ENCODE results near the gene MREG.

MREG gene

GRCh38 chr2:215970425-215970824, 42.9 kb downstream of the MREG start:
- no peak overlapping the region for H3K4me3 ChIP-seq (ENCODE audit: low read depth, low read length)
- H2BK120ac ChIP-seq (ENCODE audit: insufficient read depth, low read length, poor library complexity): no peak overlapping the region
- H3K9me3 ChIP-seq (ENCODE audit: insufficient read depth, low read depth, low read length): no peaks in the 10 kb centered on the region
- no peaks in the 10 kb centered on the region for H3K36me3 ChIP-seq (ENCODE audit: control insufficient read depth in 1 of 2, insufficient read depth in 2 of 2, low read length in 2 of 2)
- no peak overlapping the region for H4K8ac ChIP-seq (ENCODE audit: low read depth, low read length)
- H3K4me1 ChIP-seq (ENCODE audit: control insufficient read depth in 1 of 2, insufficient read depth in 2 of 2, low read length in 2 of 2): peaks cover 12% of the 10 kb centered on the region in 2 experiments
- no peak overlapping the region for H2AK5ac ChIP-seq (ENCODE audit: low read length)
- H3K9ac ChIP-seq (ENCODE audit: low read length): no peak overlapping the region
- H4K91ac ChIP-seq (ENCODE audit: low read depth, low read length): no peak overlapping the region
- no peak overlapping the region for H2BK5ac ChIP-seq (ENCODE audit: low read depth, low read length, poor library complexity)
- no peak overlapping the region for H3K27ac ChIP-seq (ENCODE audit: low read depth, low read length)
- peaks cover 2% of the 10 kb centered on the region for H3K79me2 ChIP-seq (ENCODE audit: control insufficient read depth, insufficient read depth, low read length, poor library complexity)
- H3K4me2 ChIP-seq (ENCODE audit: low read length): no peak overlapping the region
- H3K27me3 ChIP-seq (ENCODE audit: insufficient read depth, low read length): no peaks in the 10 kb centered on the region
- no peak overlapping the region for H2BK12ac ChIP-seq (ENCODE audit: low read length)
- H3K23ac ChIP-seq (ENCODE audit: low read length): no peak overlapping the region
- H3K79me1 ChIP-seq (ENCODE audit: low read length): peaks cover 2% of the 10 kb centered on the region
- no peak for DNase-seq
- no peak overlapping the region for H3K14ac ChIP-seq (ENCODE audit: low read length)
- H2AFZ ChIP-seq (ENCODE audit: insufficient read depth, low read length, poor library complexity): no peak overlapping the region
- WGBS (ENCODE audit: extremely low coverage, insufficient coverage, insufficient read length): no CpG with 5 or more reads among the region's 5 CpGs
- no peak overlapping the region for H4K12ac ChIP-seq (ENCODE audit: low read depth, low read length)
- no peak overlapping the region for H3K4ac ChIP-seq (ENCODE audit: low read depth, low read length)
- H3K18ac ChIP-seq (ENCODE audit: low read length): no peak overlapping the region

DNA sequence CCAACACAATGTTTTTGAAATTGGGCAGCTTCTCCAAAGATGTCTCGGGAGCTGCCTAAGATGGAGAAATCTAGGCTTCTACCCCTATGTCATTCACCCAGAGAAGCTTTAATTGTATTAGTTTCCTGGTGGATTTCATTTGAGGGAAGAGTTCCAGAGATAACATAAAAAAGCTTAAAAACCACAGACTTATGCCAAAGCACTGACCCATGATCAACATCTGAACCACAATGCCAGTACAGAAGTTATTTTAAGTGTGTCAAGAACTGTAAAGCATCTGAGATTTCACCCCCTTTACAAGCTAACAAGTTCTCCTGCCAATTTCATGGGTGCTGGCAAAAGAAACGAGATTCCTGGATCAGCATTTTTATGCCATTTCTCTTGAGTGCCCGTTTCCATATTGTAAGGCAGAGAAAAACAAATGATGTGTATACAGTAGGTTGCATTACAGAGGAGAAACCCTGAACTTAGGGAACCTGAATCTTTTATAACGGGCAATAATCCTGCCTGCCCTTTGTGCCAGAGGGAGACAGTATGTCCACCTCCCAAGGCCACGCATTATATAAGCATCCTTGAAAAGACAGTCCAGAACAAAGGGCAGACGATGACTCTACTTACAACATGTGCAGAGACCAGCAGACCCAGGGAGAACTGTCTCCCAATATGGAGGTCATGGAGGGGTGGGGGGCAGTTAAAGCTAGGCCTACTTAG, 44.1 kb downstream of the MREG start:
- Histone ChIP-seq H3K4ac (ENCODE audit: low read depth, low read length) (no peak overlapping the region), H3K14ac (ENCODE audit: low read length) (no peak overlapping the region), H2AK5ac (ENCODE audit: low read length) (no peak overlapping the region), H3K79me2 (ENCODE audit: control insufficient read depth, insufficient read depth, low read length, poor library complexity) (peaks cover 2% of the 10 kb centered on the region), H3K4me1 (ENCODE audit: control insufficient read depth in 1 of 2, insufficient read depth in 2 of 2, low read length in 2 of 2) (peaks cover 11% of the 10 kb centered on the region in 2 experiments), H3K79me1 (ENCODE audit: low read length) (peaks cover 2% of the 10 kb centered on the region), H2BK12ac (ENCODE audit: low read length) (no peak overlapping the region), H3K23ac (ENCODE audit: low read length) (no peak overlapping the region), H3K4me3 (ENCODE audit: low read depth, low read length) (no peak overlapping the region), H3K27ac (ENCODE audit: low read depth, low read length) (no peak overlapping the region), H4K8ac (ENCODE audit: low read depth, low read length) (no peak overlapping the region), H3K27me3 (ENCODE audit: insufficient read depth, low read length) (no peaks in the 10 kb centered on the region), H3K9ac (ENCODE audit: low read length) (no peak overlapping the region), H3K36me3 (ENCODE audit: control insufficient read depth in 1 of 2, insufficient read depth in 2 of 2, low read length in 2 of 2) (no peaks in the 10 kb centered on the region), H3K4me2 (ENCODE audit: low read length) (no peak overlapping the region), H4K12ac (ENCODE audit: low read depth, low read length) (no peak overlapping the region), H2BK5ac (ENCODE audit: low read depth, low read length, poor library complexity) (no peak overlapping the region), H2BK120ac (ENCODE audit: insufficient read depth, low read length, poor library complexity) (no peak overlapping the region), H2AFZ (ENCODE audit: insufficient read depth, low read length, poor library complexity) (no peak overlapping the region), H3K9me3 (ENCODE audit: insufficient read depth, low read depth, low read length) (no peaks in the 10 kb centered on the region), H3K18ac (ENCODE audit: low read length) (no peak overlapping the region), H4K91ac (ENCODE audit: low read depth, low read length) (no peak overlapping the region)
- no CpG with 5 or more reads among the region's 6 CpGs for WGBS (ENCODE audit: extremely low coverage, insufficient coverage, insufficient read length)
- DNase-seq: no peak

GRCh38 chr2:215968499-215968898, 44.9 kb downstream of the MREG start:
- Histone ChIP-seq H3K9me3 (ENCODE audit: insufficient read depth, low read depth, low read length) (no peaks in the 10 kb centered on the region), H3K18ac (ENCODE audit: low read length) (no peak overlapping the region), H4K91ac (ENCODE audit: low read depth, low read length) (no peak overlapping the region), H3K4me3 (ENCODE audit: low read depth, low read length) (no peak overlapping the region), H3K9ac (ENCODE audit: low read length) (no peak overlapping the region), H3K14ac (ENCODE audit: low read length) (no peak overlapping the region), H4K12ac (ENCODE audit: low read depth, low read length) (no peak overlapping the region), H3K4me2 (ENCODE audit: low read length) (no peak overlapping the region), H4K8ac (ENCODE audit: low read depth, low read length) (no peak overlapping the region), H3K79me1 (ENCODE audit: low read length) (peaks cover 2% of the 10 kb centered on the region), H3K36me3 (ENCODE audit: control insufficient read depth in 1 of 2, insufficient read depth in 2 of 2, low read length in 2 of 2) (no peaks in the 10 kb centered on the region), H2AK5ac (ENCODE audit: low read length) (no peak overlapping the region), H3K27ac (ENCODE audit: low read depth, low read length) (no peak overlapping the region), H3K27me3 (ENCODE audit: insufficient read depth, low read length) (no peaks in the 10 kb centered on the region), H2AFZ (ENCODE audit: insufficient read depth, low read length, poor library complexity) (no peak overlapping the region), H3K79me2 (ENCODE audit: control insufficient read depth, insufficient read depth, low read length, poor library complexity) (peaks cover 2% of the 10 kb centered on the region), H2BK5ac (ENCODE audit: low read depth, low read length, poor library complexity) (no peak overlapping the region), H2BK12ac (ENCODE audit: low read length) (no peak overlapping the region), H2BK120ac (ENCODE audit: insufficient read depth, low read length, poor library complexity) (no peak overlapping the region), H3K4ac (ENCODE audit: low read depth, low read length) (no peak overlapping the region), H3K23ac (ENCODE audit: low read length) (no peak overlapping the region), H3K4me1 (ENCODE audit: control insufficient read depth in 1 of 2, insufficient read depth in 2 of 2, low read length in 2 of 2) (peaks cover 5 to 8% of the 10 kb centered on the region in 2 experiments)
- DNase-seq: no peak
- no CpG with 5 or more reads among the region's 3 CpGs for WGBS (ENCODE audit: extremely low coverage, insufficient coverage, insufficient read length)

GRCh38 chr2:215967590-215968378, 45.6 kb downstream of the MREG start:
- H3K4me1 ChIP-seq (ENCODE audit: control insufficient read depth in 1 of 2, insufficient read depth in 2 of 2, low read length in 2 of 2): peaks cover 1 to 4% of the 10 kb centered on the region in 2 experiments
- H3K27me3 ChIP-seq (ENCODE audit: insufficient read depth, low read length): no peaks in the 10 kb centered on the region
- H3K36me3 ChIP-seq (ENCODE audit: control insufficient read depth in 1 of 2, insufficient read depth in 2 of 2, low read length in 2 of 2): no peaks in the 10 kb centered on the region
- no peak overlapping the region for H3K9ac ChIP-seq (ENCODE audit: low read length)
- no peak overlapping the region for H3K23ac ChIP-seq (ENCODE audit: low read length)
- H2AFZ ChIP-seq (ENCODE audit: insufficient read depth, low read length, poor library complexity): no peak overlapping the region
- no peak overlapping the region for H2BK120ac ChIP-seq (ENCODE audit: insufficient read depth, low read length, poor library complexity)
- H3K79me2 ChIP-seq (ENCODE audit: control insufficient read depth, insufficient read depth, low read length, poor library complexity): no peaks in the 10 kb centered on the region
- no peaks in the 10 kb centered on the region for H3K9me3 ChIP-seq (ENCODE audit: insufficient read depth, low read depth, low read length)
- no peak overlapping the region for H3K27ac ChIP-seq (ENCODE audit: low read depth, low read length)
- H4K91ac ChIP-seq (ENCODE audit: low read depth, low read length): no peak overlapping the region
- no peak overlapping the region for H3K4me3 ChIP-seq (ENCODE audit: low read depth, low read length)
- no CpG with 5 or more reads among the region's 3 CpGs for WGBS (ENCODE audit: extremely low coverage, insufficient coverage, insufficient read length)
- peaks cover under 1% of the 10 kb centered on the region for H3K79me1 ChIP-seq (ENCODE audit: low read length)
- no peak overlapping the region for H4K12ac ChIP-seq (ENCODE audit: low read depth, low read length)
- no peak overlapping the region for H2BK5ac ChIP-seq (ENCODE audit: low read depth, low read length, poor library complexity)
- no peak overlapping the region for H3K4ac ChIP-seq (ENCODE audit: low read depth, low read length)
- H3K4me2 ChIP-seq (ENCODE audit: low read length): no peak overlapping the region
- H4K8ac ChIP-seq (ENCODE audit: low read depth, low read length): no peak overlapping the region
- H3K18ac ChIP-seq (ENCODE audit: low read length): no peak overlapping the region
- no peak for DNase-seq
- H3K14ac ChIP-seq (ENCODE audit: low read length): no peak overlapping the region
- H2BK12ac ChIP-seq (ENCODE audit: low read length): no peak overlapping the region
- no peak overlapping the region for H2AK5ac ChIP-seq (ENCODE audit: low read length)
